Measurements from ENCODE around the gene TSKS.
"Not testable (repeated sequence)": the region's sequence is repeated elsewhere in the genome, so short reads cannot be mapped to it uniquely, and the experiment has no call there.

TSKS gene

DNA sequence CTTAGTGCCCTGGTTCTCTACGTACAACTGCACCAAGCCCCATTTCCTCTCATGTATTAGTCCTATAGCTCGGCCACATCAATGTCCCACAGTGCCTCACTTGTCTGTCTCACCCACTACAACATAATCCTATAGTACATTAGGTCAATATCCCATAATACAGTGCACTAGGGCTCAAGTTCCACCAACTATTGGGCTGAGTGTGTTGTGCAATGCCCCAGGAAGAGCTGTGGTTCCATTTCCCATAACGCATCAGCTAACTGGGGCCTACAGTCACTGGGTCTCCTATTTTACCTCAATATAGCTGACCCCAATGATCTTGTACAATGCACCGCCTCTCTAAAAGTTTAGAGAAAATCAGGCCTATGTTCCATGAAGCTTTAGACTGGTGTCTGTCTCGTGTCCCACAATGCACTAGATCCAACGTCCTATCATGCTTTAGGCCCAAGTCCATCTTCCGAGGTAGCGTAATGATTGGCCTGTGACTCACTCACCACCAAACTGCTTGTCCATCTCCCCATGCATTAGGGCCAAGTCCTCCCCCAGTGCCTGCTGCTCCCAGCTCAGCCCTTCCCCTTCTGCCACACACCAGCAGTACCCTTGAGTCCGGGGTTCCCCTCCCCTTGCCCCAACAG is 21.8 kb downstream of the TSKS start:
- WGBS: 91% methylated on average over 9 of the region's 9 CpGs

DNA sequence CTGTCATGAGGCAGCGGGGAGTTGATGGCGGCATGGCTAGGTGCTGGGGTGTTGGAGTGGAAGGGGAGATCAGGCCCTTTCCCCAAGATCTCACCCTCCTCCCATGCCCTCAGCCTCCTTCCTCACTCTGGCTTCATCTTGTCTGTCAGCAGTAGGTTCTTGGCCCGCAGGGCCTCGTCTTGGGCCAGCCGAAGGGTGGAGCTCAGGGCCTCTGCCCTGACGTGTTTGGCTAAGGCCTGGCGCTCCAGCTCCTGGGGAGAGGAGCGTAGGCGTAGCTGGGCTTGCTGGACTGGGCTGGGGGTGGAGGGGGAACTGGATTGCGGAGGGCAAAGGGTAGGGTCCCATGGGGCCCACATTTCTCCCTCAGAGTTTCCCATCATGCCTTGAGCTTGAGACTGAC is 23.2 kb downstream of the TSKS start:
- no peak overlapping the region for H3K27ac ChIP-seq (ENCODE audit: low read depth, low read length)
- H3K4me1 ChIP-seq (ENCODE audit: insufficient read depth, low read length): no peaks in the 10 kb centered on the region
- no peaks in the 10 kb centered on the region for H3K36me3 ChIP-seq (ENCODE audit: insufficient read depth, low read length)
- no peak overlapping the region for H3K4me3 ChIP-seq (ENCODE audit: low read length)
- H3K9ac ChIP-seq (ENCODE audit: low read depth, low read length): no peak overlapping the region
- H3K27me3 ChIP-seq (ENCODE audit: insufficient read depth, low read length): no peaks in the 10 kb centered on the region
- H3K9me3 ChIP-seq (ENCODE audit: insufficient read depth, low read depth, low read length): no peaks in the 10 kb centered on the region
- WGBS: 91% methylated on average over 9 of the region's 10 CpGs

More for the DNA sequence above, 21.8 kb downstream of the TSKS start:
- no peak overlapping the region for H3K27ac ChIP-seq (ENCODE audit: low read depth, low read length)
- H3K4me1 ChIP-seq (ENCODE audit: insufficient read depth, low read length): no peaks in the 10 kb centered on the region
- H3K9me3 ChIP-seq (ENCODE audit: insufficient read depth, low read depth, low read length): no peaks in the 10 kb centered on the region
- no peaks in the 10 kb centered on the region for H3K27me3 ChIP-seq (ENCODE audit: insufficient read depth, low read length)
- H3K36me3 ChIP-seq (ENCODE audit: insufficient read depth, low read length): no peaks in the 10 kb centered on the region
- H3K4me3 ChIP-seq (ENCODE audit: low read length): no peak overlapping the region
- H3K9ac ChIP-seq (ENCODE audit: low read depth, low read length): no peak overlapping the region

DNA sequence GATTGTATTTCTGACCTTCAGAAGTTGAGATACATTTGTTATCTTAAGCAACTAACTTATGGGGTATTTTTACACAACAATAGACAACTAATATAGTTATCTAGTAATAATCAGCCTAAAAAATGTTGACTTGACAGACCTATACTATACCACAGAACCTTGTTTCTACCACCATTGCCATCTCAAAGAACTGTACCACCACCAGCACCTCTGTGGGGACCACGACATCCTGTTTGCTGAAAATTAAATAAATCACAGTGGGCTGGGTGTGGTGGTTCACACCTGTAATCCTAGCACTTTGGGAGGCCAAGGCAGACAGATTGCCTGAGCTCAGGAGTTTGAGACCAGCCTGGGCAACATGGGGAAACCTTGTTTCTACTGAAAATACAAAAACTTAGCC is 24.0 kb downstream of the TSKS start:
- Histone ChIP-seq H3K9me3 (ENCODE audit: insufficient read depth, low read depth, low read length) (no peaks in the 10 kb centered on the region), H3K27ac (ENCODE audit: low read depth, low read length) (no peak overlapping the region), H3K4me1 (ENCODE audit: insufficient read depth, low read length) (no peaks in the 10 kb centered on the region), H3K36me3 (ENCODE audit: insufficient read depth, low read length) (no peaks in the 10 kb centered on the region), H3K27me3 (ENCODE audit: insufficient read depth, low read length) (no peaks in the 10 kb centered on the region), H3K9ac (ENCODE audit: low read depth, low read length) (no peak overlapping the region), H3K4me3 (ENCODE audit: low read length) (no peak overlapping the region)
- WGBS: 89% methylated on average over 1 of the region's 1 CpG

DNA sequence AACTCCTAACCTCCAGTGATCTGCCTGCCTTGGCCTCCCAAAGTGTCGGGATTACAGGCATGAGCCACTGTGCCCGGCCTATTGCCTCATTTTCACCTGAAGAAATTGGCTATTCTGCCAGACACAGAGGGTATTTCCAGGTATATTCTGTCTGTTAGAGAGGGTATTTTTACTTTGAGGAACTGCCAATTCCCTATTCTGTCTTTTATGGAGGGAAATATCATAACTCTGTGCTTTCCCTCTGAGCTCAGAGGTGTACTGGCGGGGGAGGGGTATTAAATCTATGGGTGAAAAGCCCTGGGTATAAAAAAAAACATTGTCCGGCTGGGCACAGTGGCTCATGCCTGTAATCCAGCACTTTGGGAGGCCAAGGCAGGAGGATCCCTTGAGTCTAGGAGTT is 24.8 kb downstream of the TSKS start:
- no peaks in the 10 kb centered on the region for H3K27me3 ChIP-seq (ENCODE audit: insufficient read depth, low read length)
- H3K9me3 ChIP-seq (ENCODE audit: insufficient read depth, low read depth, low read length): no peaks in the 10 kb centered on the region
- H3K4me3 ChIP-seq (ENCODE audit: low read length): no peak overlapping the region
- no peaks in the 10 kb centered on the region for H3K4me1 ChIP-seq (ENCODE audit: insufficient read depth, low read length)
- WGBS: 92% methylated on average over 4 of the region's 4 CpGs
- H3K36me3 ChIP-seq (ENCODE audit: insufficient read depth, low read length): no peaks in the 10 kb centered on the region
- no peak overlapping the region for H3K9ac ChIP-seq (ENCODE audit: low read depth, low read length)
- H3K27ac ChIP-seq (ENCODE audit: low read depth, low read length): no peak overlapping the region

DNA sequence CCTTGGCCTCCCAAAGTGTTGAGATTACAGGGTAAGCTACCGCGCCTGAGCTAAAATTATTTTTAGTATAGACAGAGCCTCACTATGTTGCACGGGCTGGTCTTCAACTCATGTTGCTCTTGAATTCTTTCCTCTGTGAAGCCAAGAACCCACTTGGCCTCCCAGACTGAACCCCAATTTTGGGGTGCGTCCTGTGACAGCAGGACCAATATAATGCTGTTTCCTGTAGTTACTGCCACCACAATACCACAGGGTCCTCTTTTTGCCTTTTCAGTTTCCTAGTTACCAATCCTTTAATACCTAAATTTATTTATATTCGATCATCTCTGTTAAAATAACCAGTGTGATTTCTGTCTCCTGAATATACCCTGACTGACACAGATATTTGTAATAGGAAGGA is 32.9 kb downstream of the TSKS start:
- Histone ChIP-seq H3K36me3 (ENCODE audit: insufficient read depth, low read length) (no peaks in the 10 kb centered on the region), H3K4me3 (ENCODE audit: low read length) (no peak overlapping the region), H3K27me3 (ENCODE audit: insufficient read depth, low read length) (no peaks in the 10 kb centered on the region), H3K27ac (ENCODE audit: low read depth, low read length) (no peak overlapping the region), H3K4me1 (ENCODE audit: insufficient read depth, low read length) (no peaks in the 10 kb centered on the region), H3K9me3 (ENCODE audit: insufficient read depth, low read depth, low read length) (no peaks in the 10 kb centered on the region), H3K9ac (ENCODE audit: low read depth, low read length) (no peak overlapping the region)
- WGBS: 96% methylated on average over 5 of the region's 5 CpGs

DNA sequence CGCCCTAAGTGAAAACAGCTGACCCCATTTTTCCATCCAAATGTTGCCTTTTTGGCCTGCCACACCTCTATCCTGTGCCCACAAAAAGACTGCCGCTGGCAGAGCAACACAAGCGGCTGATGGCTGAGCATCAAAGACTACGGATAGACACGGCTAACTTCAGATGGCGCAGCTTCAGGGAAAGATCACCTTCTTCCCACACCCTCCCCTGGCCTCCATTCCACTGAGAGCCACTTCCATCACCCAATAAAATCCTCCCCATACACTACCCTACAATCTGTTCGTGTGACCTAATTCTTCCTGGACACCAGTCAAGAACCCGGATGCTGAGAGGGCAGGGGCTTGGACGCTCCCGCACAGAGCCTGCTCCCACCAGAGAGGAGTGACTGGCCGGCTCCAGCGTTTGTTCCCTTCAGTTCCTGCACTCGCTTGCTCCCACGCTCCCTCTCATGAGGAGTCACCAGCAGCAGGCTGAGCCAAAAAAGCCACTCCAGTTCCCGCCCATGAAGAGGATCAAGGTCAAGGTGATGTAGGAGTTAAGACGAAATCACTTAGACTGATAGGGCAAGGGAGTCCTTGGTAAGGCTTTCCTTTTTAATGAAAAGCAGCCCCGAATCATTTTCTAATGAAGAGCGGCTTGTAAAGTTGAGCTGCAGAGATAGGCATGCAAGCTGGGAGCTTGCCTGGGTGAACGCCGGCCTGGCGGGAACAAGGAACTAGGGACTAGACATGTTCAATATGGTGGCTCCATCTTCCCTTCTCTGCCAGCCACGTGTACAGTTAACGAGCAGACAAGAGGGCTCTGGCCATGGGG is 35.7 kb downstream of the TSKS start:
- Histone ChIP-seq H3K9ac (ENCODE audit: low read depth, low read length) (no peak overlapping the region), H3K27me3 (ENCODE audit: insufficient read depth, low read length) (no peaks in the 10 kb centered on the region), H3K27ac (ENCODE audit: low read depth, low read length) (no peak overlapping the region), H3K4me1 (ENCODE audit: insufficient read depth, low read length) (no peaks in the 10 kb centered on the region), H3K9me3 (ENCODE audit: insufficient read depth, low read depth, low read length) (no peaks in the 10 kb centered on the region), H3K4me3 (ENCODE audit: low read length) (no peak overlapping the region), H3K36me3 (ENCODE audit: insufficient read depth, low read length) (no peaks in the 10 kb centered on the region)
- 87% methylated on average over 23 of the region's 23 CpGs for WGBS

DNA sequence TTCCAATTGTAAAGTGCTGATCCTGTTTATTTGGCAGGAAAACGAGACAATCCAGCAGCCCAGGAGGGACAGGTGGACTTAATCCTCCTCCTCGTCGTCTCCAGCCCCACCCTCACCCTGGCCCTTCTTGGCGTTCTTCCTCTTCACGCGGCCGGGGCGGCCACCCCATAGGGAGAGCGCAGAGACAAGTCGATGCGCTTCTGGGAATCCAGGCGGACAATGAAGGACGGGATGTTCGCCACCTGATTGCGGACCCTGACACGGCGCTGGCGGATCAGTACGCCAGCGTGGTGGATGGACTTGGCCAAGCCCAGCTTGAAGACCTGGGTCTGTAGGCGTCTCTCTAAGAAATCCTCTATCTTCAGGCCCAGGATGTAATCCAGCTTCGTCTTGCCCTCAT is 43.7 kb downstream of the TSKS start:
- not testable (repeated sequence) for H3K9ac ChIP-seq (ENCODE audit: low read depth, low read length); H3K4me3 ChIP-seq (ENCODE audit: low read length); H3K4me1 ChIP-seq (ENCODE audit: insufficient read depth, low read length); H3K9me3 ChIP-seq (ENCODE audit: insufficient read depth, low read depth, low read length); H3K27ac ChIP-seq (ENCODE audit: low read depth, low read length); H3K36me3 ChIP-seq (ENCODE audit: insufficient read depth, low read length); H3K27me3 ChIP-seq (ENCODE audit: insufficient read depth, low read length)
- WGBS: 88% methylated on average over 22 of the region's 22 CpGs

DNA sequence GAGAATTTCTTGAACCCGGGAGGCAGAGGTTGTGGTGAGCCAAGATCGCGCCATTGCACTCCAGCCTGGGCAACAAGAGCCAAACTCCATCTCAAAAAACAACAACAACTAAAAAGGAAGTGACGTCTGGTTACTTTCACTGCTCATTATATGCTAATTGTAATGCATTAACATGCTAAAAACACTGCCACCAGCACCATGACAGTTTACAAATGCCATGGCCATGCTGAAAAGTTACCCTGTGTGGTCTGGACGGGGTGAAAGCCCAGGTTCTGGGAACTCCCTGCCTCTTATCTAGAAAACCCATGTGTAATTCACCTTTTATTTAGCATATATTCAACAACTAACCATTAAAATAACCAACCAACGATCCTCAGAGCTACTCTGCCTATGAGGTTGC is 44.1 kb downstream of the TSKS start:
- Histone ChIP-seq H3K9me3 (ENCODE audit: insufficient read depth, low read depth, low read length) (no peaks in the 10 kb centered on the region), H3K27me3 (ENCODE audit: insufficient read depth, low read length) (no peaks in the 10 kb centered on the region), H3K27ac (ENCODE audit: low read depth, low read length) (no peak overlapping the region), H3K9ac (ENCODE audit: low read depth, low read length) (no peak overlapping the region), H3K4me3 (ENCODE audit: low read length) (no peak overlapping the region), H3K4me1 (ENCODE audit: insufficient read depth, low read length) (no peaks in the 10 kb centered on the region), H3K36me3 (ENCODE audit: insufficient read depth, low read length) (no peaks in the 10 kb centered on the region)
- WGBS: 76% methylated on average over 6 of the region's 6 CpGs

DNA sequence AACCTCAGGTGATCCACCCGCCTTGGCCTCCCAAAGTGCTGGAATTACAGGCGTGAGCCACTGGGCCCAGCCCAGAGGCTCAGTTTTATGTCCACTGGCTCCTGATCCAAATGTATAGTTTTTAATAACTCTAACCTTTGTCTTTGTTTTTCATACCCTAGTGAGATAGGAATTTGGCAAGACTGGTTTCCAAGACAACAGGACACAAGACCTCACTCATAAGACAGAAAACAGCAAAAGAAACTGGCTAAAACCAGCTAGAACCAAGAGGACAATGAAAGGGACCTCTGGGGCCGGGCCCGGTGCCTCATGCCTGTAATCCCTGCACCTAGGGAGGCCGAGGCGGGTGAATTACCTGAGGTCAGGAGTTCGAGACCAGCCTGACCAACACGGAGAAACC is 44.6 kb downstream of the TSKS start:
- Histone ChIP-seq H3K27me3 (ENCODE audit: insufficient read depth, low read length) (no peaks in the 10 kb centered on the region), H3K9ac (ENCODE audit: low read depth, low read length) (no peak overlapping the region), H3K27ac (ENCODE audit: low read depth, low read length) (no peak overlapping the region), H3K36me3 (ENCODE audit: insufficient read depth, low read length) (peaks cover 2% of the 10 kb centered on the region; the same call in 1 of the 2 replicates), H3K9me3 (ENCODE audit: insufficient read depth, low read depth, low read length) (no peaks in the 10 kb centered on the region), H3K4me3 (ENCODE audit: low read length) (no peak overlapping the region), H3K4me1 (ENCODE audit: insufficient read depth, low read length) (no peaks in the 10 kb centered on the region)
- 92% methylated on average over 8 of the region's 8 CpGs for WGBS

DNA sequence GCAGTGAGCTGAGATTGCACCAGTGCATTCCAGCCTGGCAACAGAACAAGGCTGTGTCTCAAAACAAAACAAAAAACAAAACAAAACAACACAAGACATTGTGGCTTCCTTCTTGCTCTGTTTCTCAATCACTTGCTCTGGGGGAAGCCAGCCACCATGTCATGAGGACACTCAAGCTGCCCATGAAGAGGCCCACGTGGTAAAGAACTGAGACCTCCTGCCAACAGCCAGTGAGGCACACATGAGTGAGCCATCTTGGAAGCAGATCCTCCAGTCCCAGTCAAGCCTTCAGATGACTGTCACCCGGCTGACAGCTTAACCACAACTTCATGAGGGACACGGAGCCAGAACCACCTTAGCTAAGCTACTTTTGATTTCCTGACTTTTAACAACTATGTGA is 47.0 kb downstream of the TSKS start:
- WGBS: 80% methylated on average over 3 of the region's 3 CpGs
- no peak overlapping the region for H3K27ac ChIP-seq (ENCODE audit: low read depth, low read length)
- peaks cover 5% of the 10 kb centered on the region; the same call in 1 of the 2 replicates for H3K36me3 ChIP-seq (ENCODE audit: insufficient read depth, low read length)
- no peak overlapping the region for H3K4me3 ChIP-seq (ENCODE audit: low read length)
- no peak overlapping the region for H3K9ac ChIP-seq (ENCODE audit: low read depth, low read length)
- H3K9me3 ChIP-seq (ENCODE audit: insufficient read depth, low read depth, low read length): no peaks in the 10 kb centered on the region
- no peaks in the 10 kb centered on the region for H3K4me1 ChIP-seq (ENCODE audit: insufficient read depth, low read length)
- H3K27me3 ChIP-seq (ENCODE audit: insufficient read depth, low read length): no peaks in the 10 kb centered on the region

DNA sequence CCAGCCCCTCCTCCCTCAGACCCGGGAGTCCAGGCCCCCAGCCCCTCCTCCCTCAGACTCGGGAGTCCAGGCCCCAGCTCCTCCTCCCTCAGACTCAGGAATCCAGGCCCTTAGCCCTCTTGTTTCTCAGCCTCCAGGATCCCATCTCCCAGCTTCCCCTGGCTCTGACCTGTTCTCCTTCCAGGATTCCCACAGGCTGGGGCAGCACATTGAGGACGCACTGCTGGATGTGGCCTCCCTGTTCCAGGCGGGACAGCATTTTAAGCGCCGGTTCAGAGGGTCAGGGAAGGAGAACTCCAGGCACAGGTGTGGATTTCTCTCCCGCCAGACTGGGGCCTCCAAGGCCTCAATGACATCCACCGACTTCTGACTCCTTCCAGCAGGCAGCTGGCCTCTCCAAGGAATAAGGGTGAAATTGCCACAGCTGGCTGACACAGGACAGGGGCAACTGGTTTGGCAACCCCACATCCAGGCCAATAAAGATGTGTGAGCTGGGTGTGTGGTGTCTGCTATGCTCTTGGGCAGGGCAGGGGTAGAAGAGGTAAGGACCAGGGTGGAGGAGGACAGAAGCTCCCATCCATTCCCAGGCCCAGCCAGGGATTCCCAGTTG is 49.8 kb downstream of the TSKS start:
- no peaks in the 10 kb centered on the region for H3K4me1 ChIP-seq (ENCODE audit: insufficient read depth, low read length)
- no peak overlapping the region for H3K9ac ChIP-seq (ENCODE audit: low read depth, low read length)
- peaks cover 15% of the 10 kb centered on the region for H3K36me3 ChIP-seq (ENCODE audit: insufficient read depth, low read length)
- H3K9me3 ChIP-seq (ENCODE audit: insufficient read depth, low read depth, low read length): no peaks in the 10 kb centered on the region
- H3K27ac ChIP-seq (ENCODE audit: low read depth, low read length): no peak overlapping the region
- WGBS: 86% methylated on average over 8 of the region's 8 CpGs
- no peaks in the 10 kb centered on the region for H3K27me3 ChIP-seq (ENCODE audit: insufficient read depth, low read length)
- H3K4me3 ChIP-seq (ENCODE audit: low read length): no peak overlapping the region
